CD4-positive, alpha-beta T cell (primary cell): ENCODE data around the gene CDH12. TPM values are rescaled to one million over a fixed set of nuclear protein-coding genes. Genes with fewer than 3 reads are reported as not detected.

ENCODE experiments used
- ATAC-seq: fragments of 200-7000 bp; cut with Tn5 transposase; one replicate; pipeline ENCODE4 v1.10.0; 2022; ENCODE audit warnings: mild to moderate bottlenecking; ENCODE audit not compliant: poor library complexity
- CTCF ChIA-PET: fragments of 350-600 bp; sonication (Branson Sonifier 250); formaldehyde crosslinking; loops from one replicate; lab custom pipeline; 2021; ENCODE audit warnings: antibody characterized with exemption, inconsistent platforms; lab: Charles Lee
- POLR2A ChIA-PET: fragments of 350-600 bp; sonication (Branson Sonifier 250); formaldehyde crosslinking; loops from one replicate; lab custom pipeline; 2021; ENCODE audit warnings: antibody characterized with exemption, inconsistent platforms; lab: Charles Lee
- DNase-seq, 14 experiments: peaks; one replicate each; pipeline ENCODE4 v3.0.0-alpha.2; 2013 to 2020; ENCODE audit warnings: mixed read lengths in 2 of 14
- H3K27ac ChIP-seq, 2 donors: one replicate each; pipeline versions ENCODE4 v1.5.1 to v1.7.0; 2013; ENCODE audit warnings: low read length in 2 of 2, low read depth in 1 of 2, mild to moderate bottlenecking in 1 of 2
- H3K27me3 ChIP-seq, 2 experiments: 1 replicate in 1 of 2; 2 replicates in 1 of 2; pipeline versions ENCODE4 v1.6.1 to v1.7.0; 2013; ENCODE audit warnings: low read length in 2 of 2, control low read depth in 1 of 2, mild to moderate bottlenecking in 1 of 2, moderate library complexity in 1 of 2; ENCODE audit not compliant: insufficient read depth in 2 of 2, control insufficient read depth in 1 of 2
- H3K36me3 ChIP-seq: one replicate; pipeline ENCODE4 v1.6.1; 2013; ENCODE audit warnings: low read length, control low read depth; ENCODE audit not compliant: insufficient read depth
- H3K4me1 ChIP-seq: one replicate; pipeline ENCODE4 v1.6.1; 2013; ENCODE audit warnings: low read length, control low read depth; ENCODE audit not compliant: insufficient read depth
- H3K4me3 ChIP-seq: one replicate; pipeline ENCODE4 v1.5.1; 2013; ENCODE audit warnings: mild to moderate bottlenecking, low read length, moderate library complexity
- H3K9me3 ChIP-seq, 2 experiments: 1 replicate in 1 of 2; 2 replicates in 1 of 2; pipeline versions ENCODE4 v1.6.1 to v1.7.0; 2013; ENCODE audit warnings: low read length in 2 of 2, mild to moderate bottlenecking in 2 of 2, control low read depth in 1 of 2, moderate library complexity in 1 of 2; ENCODE audit not compliant: control insufficient read depth in 1 of 2, insufficient read depth in 1 of 2
- H3K27ac Mint-ChIP-seq: one replicate; pipeline ENCODE4 v1.8.0; 2020; ENCODE audit warnings: mixed read lengths
- H3K27me3 Mint-ChIP-seq: one replicate; pipeline ENCODE4 v1.8.0; 2021; ENCODE audit warnings: mixed read lengths
- H3K36me3 Mint-ChIP-seq: one replicate; pipeline ENCODE4 v1.8.0; 2021; ENCODE audit warnings: low read depth, mixed read lengths
- H3K4me1 Mint-ChIP-seq: one replicate; pipeline ENCODE4 v1.8.0; 2021; ENCODE audit warnings: low read depth, mixed read lengths
- H3K4me3 Mint-ChIP-seq: one replicate; pipeline ENCODE4 v1.8.0; 2020; ENCODE audit warnings: mild to moderate bottlenecking, mixed read lengths
- H3K9me3 Mint-ChIP-seq: one replicate; pipeline ENCODE4 v1.8.0; 2020; ENCODE audit warnings: mixed read lengths
- CTCF ChIP-seq: fragments of 200-600 bp; IDR thresholded peaks from one replicate; pipeline ENCODE4 v1.8.0; 2022; ENCODE audit warnings: antibody characterized with exemption, mild to moderate bottlenecking
- intact Hi-C, 2 experiments: fragments of 100-400 bp; cut with DNase I in 1 of 2; cut with micrococcal nuclease in 1 of 2; formaldehyde crosslinking; loops; one replicate each; pipeline versions ENCODE4 v1.15.1 to v1.9.0; 2023 to 2025; cut with DNase I, micrococcal nuclease
- total RNA-seq, 174 experiments: library from RNA in 2 of 174; stranded (reverse) in 2 of 174; gene quantifications; one replicate each; pipeline ENCODE4 v1.2.3 and lab custom pipeline; 2021 to 2026

CDH12 gene
- total RNA-seq, 2 experiments from 2014 or later: not detected

GRCh38 chr5:21882074-21882745, 970.9 kb downstream of the CDH12 start:
- TF ChIP-seq CTCF: no peak
- DNase-seq (no peak), ATAC-seq (no peak)
- Histone ChIP-seq H3K27me3 (no peaks in the 10 kb centered on the region), H3K9me3 (peaks cover 0 to 4% of the 10 kb centered on the region in 2 experiments), H3K4me1 (no peaks in the 10 kb centered on the region), H3K4me3 (no peak overlapping the region), H3K36me3 (no peaks in the 10 kb centered on the region), H3K27ac (no peak overlapping the region)
- intact Hi-C loops: no loop called here
- Mint-ChIP-seq H3K36me3 (no peaks in the 10 kb centered on the region), H3K4me3 (no peak overlapping the region), H3K9me3 (peaks cover 6% of the 10 kb centered on the region), H3K4me1 (no peaks in the 10 kb centered on the region), H3K27ac (no peak overlapping the region), H3K27me3 (no peaks in the 10 kb centered on the region)
- ChIA-PET POLR2A (no interaction called here), CTCF (no interaction called here)

- POLR2A ChIA-PET: no interaction called here
Observed at GRCh38 chr5:21880164-21880563, 973.0 kb downstream of the CDH12 start.

GRCh38 chr5:21862986-21863385, 990.2 kb downstream of the CDH12 start:
- Histone ChIP-seq H3K9me3 (peaks cover 0 to 8% of the 10 kb centered on the region in 2 experiments), H3K27ac (no peak overlapping the region), H3K4me3 (no peak overlapping the region), H3K36me3 (no peaks in the 10 kb centered on the region), H3K27me3 (no peaks in the 10 kb centered on the region), H3K4me1 (no peaks in the 10 kb centered on the region)
- H3K4me3 Mint-ChIP-seq: no peak overlapping the region
- TF ChIP-seq CTCF: no peak
- DNase-seq (no peak), ATAC-seq (no peak)
- H3K9me3 Mint-ChIP-seq: peaks cover 13% of the 10 kb centered on the region
- H3K4me1 Mint-ChIP-seq: no peaks in the 10 kb centered on the region
- ChIA-PET CTCF (no interaction called here), POLR2A (no interaction called here)
- intact Hi-C loops: no loop called here
- H3K27me3 Mint-ChIP-seq: no peaks in the 10 kb centered on the region
- H3K27ac Mint-ChIP-seq: no peak overlapping the region
- no peaks in the 10 kb centered on the region for H3K36me3 Mint-ChIP-seq

More at GRCh38 chr5:21880164-21880563, 973.0 kb downstream of the CDH12 start:
- Histone ChIP-seq H3K36me3 (no peaks in the 10 kb centered on the region), H3K9me3 (peaks cover 0 to 7% of the 10 kb centered on the region in 2 experiments), H3K4me3 (no peak overlapping the region), H3K27ac (no peak overlapping the region), H3K4me1 (no peaks in the 10 kb centered on the region), H3K27me3 (no peaks in the 10 kb centered on the region)
- Mint-ChIP-seq H3K4me3 (no peak overlapping the region), H3K27ac (no peak overlapping the region), H3K27me3 (no peaks in the 10 kb centered on the region), H3K4me1 (no peaks in the 10 kb centered on the region), H3K9me3 (peaks cover 6% of the 10 kb centered on the region), H3K36me3 (no peaks in the 10 kb centered on the region)
- DNase-seq (no peak), ATAC-seq (no peak)
- CTCF ChIA-PET: no interaction called here
- no peak for TF ChIP-seq CTCF
- intact Hi-C loops: no loop called here
